Astrocyte (in vitro differentiated cells and primary cell): ENCODE measurements around the gene FAM110D. TPM values are rescaled to one million over a fixed set of nuclear protein-coding genes. Genes with fewer than 3 reads are reported as not detected.

Experiments used
- DNase-seq: peaks from one replicate; pipeline ENCODE4 v3.0.0-alpha.2; 2010; ENCODE audit warnings: low read depth
- FAIRE-seq: peaks from 2 replicates; lab custom pipeline; 2011; peaks lifted over from hg19 to GRCh38; lab: Jason Lieb, UNC
- H2AFZ ChIP-seq: 2 replicates; pipeline ENCODE4 v1.6.0; 2012; ENCODE audit warnings: low read depth, low read length, inconsistent platforms
- H3K27ac ChIP-seq: 2 replicates; pipeline ENCODE4 v1.5.1; 2011; ENCODE audit warnings: low read depth, low read length, inconsistent platforms
- H3K27me3 ChIP-seq: 2 replicates; pipeline ENCODE4 v1.6.0; 2011; ENCODE audit warnings: low read length, inconsistent platforms; ENCODE audit not compliant: insufficient read depth
- H3K36me3 ChIP-seq: 2 replicates; pipeline ENCODE4 v1.5.1; 2011; ENCODE audit warnings: low read length, inconsistent platforms; ENCODE audit not compliant: insufficient read depth
- H3K4me1 ChIP-seq: 2 replicates; pipeline ENCODE4 v1.5.1; 2011; ENCODE audit warnings: low read length, inconsistent platforms; ENCODE audit not compliant: insufficient read depth
- H3K4me2 ChIP-seq: 2 replicates; pipeline ENCODE4 v1.6.0; 2012; ENCODE audit warnings: low read length, inconsistent platforms
- H3K4me3 ChIP-seq: 2 replicates; pipeline ENCODE4 v1.5.1; 2011; ENCODE audit warnings: low read depth, mild to moderate bottlenecking, low read length, inconsistent platforms; ENCODE audit not compliant: insufficient read depth
- H3K79me2 ChIP-seq: 2 replicates; pipeline ENCODE4 v1.6.0; 2012; ENCODE audit warnings: mild to moderate bottlenecking, low read length, inconsistent platforms; ENCODE audit not compliant: insufficient read depth
- H3K9ac ChIP-seq: 2 replicates; pipeline ENCODE4 v1.6.0; 2012; ENCODE audit warnings: mild to moderate bottlenecking, low read length, inconsistent platforms
- H3K9me3 ChIP-seq: 2 replicates; pipeline ENCODE4 v1.5.1; 2012; ENCODE audit warnings: low read depth, mild to moderate bottlenecking, low read length, inconsistent platforms; ENCODE audit not compliant: insufficient read depth
- H4K20me1 ChIP-seq: 2 replicates; pipeline ENCODE4 v1.6.0; 2012; ENCODE audit warnings: low read length, inconsistent platforms; ENCODE audit not compliant: insufficient read depth
- H3K27ac Mint-ChIP-seq: one replicate; pipeline ENCODE4 v1.8.0; 2021; ENCODE audit warnings: mild to moderate bottlenecking, mixed read lengths; ENCODE audit not compliant: unreplicated experiment
- H3K27me3 Mint-ChIP-seq: one replicate; pipeline ENCODE4 v1.8.0; 2021; ENCODE audit warnings: low read depth, mixed read lengths; ENCODE audit not compliant: unreplicated experiment
- H3K36me3 Mint-ChIP-seq: one replicate; pipeline ENCODE4 v1.8.0; 2021; ENCODE audit warnings: low read depth, mixed read lengths; ENCODE audit not compliant: unreplicated experiment
- H3K4me1 Mint-ChIP-seq: one replicate; pipeline ENCODE4 v1.8.0; 2021; ENCODE audit warnings: low read depth, mixed read lengths; ENCODE audit not compliant: unreplicated experiment
- H3K4me3 Mint-ChIP-seq: one replicate; pipeline ENCODE4 v1.8.0; 2021; ENCODE audit warnings: mild to moderate bottlenecking, moderate library complexity, mixed read lengths; ENCODE audit not compliant: unreplicated experiment
- H3K9me3 Mint-ChIP-seq: one replicate; pipeline ENCODE4 v1.8.0; 2021; ENCODE audit warnings: mild to moderate bottlenecking, mixed read lengths; ENCODE audit not compliant: unreplicated experiment
- EZH2 ChIP-seq: IDR thresholded peaks from 2 replicates; pipeline ENCODE4 v1.6.1; 2012; ENCODE audit warnings: mild to moderate bottlenecking, low read length, inconsistent platforms; ENCODE audit not compliant: insufficient read depth
- total RNA-seq: library from RNA; stranded (reverse); gene quantifications from 2 replicates; pipeline ENCODE4 v1.2.1, GENCODE V29; 2021
- TF ChIP-seq, protein P1 (sequence below): IDR thresholded peaks from 2 replicates; pipeline ENCODE4 v1.5.1; 2011; ENCODE audit warnings: low read depth, mild to moderate bottlenecking, inconsistent platforms, low read length, moderate library complexity; ENCODE audit not compliant: insufficient read depth

FAM110D gene
- total RNA-seq, 1 donor from 2014 or later, result 0.70 TPM

GRCh38 chr1:26132834-26133167 is 26.1 kb upstream of the FAM110D start:
- no peak for DNase-seq
- no peak overlapping the region for H3K4me3 Mint-ChIP-seq
- H3K27me3 ChIP-seq, result no peaks in the 10 kb centered on the region

GRCh38 chr1:26134466-26134865 is 24.4 kb upstream of the FAM110D start:
- Histone ChIP-seq H3K4me3 (no peak overlapping the region), H3K79me2 (no peaks in the 10 kb centered on the region), H4K20me1 (no peaks in the 10 kb centered on the region), H3K9me3 (no peaks in the 10 kb centered on the region), H3K9ac (no peak overlapping the region), H3K36me3 (no peaks in the 10 kb centered on the region), H3K4me1 (no peaks in the 10 kb centered on the region), H3K4me2 (no peak overlapping the region), H3K27ac (no peak overlapping the region), H3K27me3 (peaks cover 2% of the 10 kb centered on the region), H2AFZ (no peak overlapping the region)
- no peak for FAIRE-seq
- Mint-ChIP-seq H3K4me1 (no peaks in the 10 kb centered on the region), H3K4me3 (no peak overlapping the region), H3K9me3 (no peaks in the 10 kb centered on the region), H3K27ac (no peak overlapping the region), H3K36me3 (no peaks in the 10 kb centered on the region), H3K27me3 (peaks cover 2% of the 10 kb centered on the region)
- no peak for DNase-seq
- no peak for TF ChIP-seq EZH2
- TF ChIP-seq, protein P1, sequence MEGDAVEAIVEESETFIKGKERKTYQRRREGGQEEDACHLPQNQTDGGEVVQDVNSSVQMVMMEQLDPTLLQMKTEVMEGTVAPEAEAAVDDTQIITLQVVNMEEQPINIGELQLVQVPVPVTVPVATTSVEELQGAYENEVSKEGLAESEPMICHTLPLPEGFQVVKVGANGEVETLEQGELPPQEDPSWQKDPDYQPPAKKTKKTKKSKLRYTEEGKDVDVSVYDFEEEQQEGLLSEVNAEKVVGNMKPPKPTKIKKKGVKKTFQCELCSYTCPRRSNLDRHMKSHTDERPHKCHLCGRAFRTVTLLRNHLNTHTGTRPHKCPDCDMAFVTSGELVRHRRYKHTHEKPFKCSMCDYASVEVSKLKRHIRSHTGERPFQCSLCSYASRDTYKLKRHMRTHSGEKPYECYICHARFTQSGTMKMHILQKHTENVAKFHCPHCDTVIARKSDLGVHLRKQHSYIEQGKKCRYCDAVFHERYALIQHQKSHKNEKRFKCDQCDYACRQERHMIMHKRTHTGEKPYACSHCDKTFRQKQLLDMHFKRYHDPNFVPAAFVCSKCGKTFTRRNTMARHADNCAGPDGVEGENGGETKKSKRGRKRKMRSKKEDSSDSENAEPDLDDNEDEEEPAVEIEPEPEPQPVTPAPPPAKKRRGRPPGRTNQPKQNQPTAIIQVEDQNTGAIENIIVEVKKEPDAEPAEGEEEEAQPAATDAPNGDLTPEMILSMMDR, result no peak

More at GRCh38 chr1:26132834-26133167, 26.1 kb upstream of the FAM110D start:
- no peaks in the 10 kb centered on the region for H3K4me1 ChIP-seq
- FAIRE-seq, result no peak
- H2AFZ ChIP-seq, result no peak overlapping the region
- Mint-ChIP-seq H3K36me3 (no peaks in the 10 kb centered on the region), H3K27ac (no peak overlapping the region), H3K4me1 (no peaks in the 10 kb centered on the region), H3K9me3 (no peaks in the 10 kb centered on the region), H3K27me3 (peaks cover 2% of the 10 kb centered on the region)
- TF ChIP-seq, protein P1, result no peak
- TF ChIP-seq EZH2, result no peak
- H3K36me3 ChIP-seq, result no peaks in the 10 kb centered on the region
- no peak overlapping the region for H3K9ac ChIP-seq
- no peak overlapping the region for H3K4me2 ChIP-seq
- H3K4me3 ChIP-seq, result no peak overlapping the region
- no peaks in the 10 kb centered on the region for H3K79me2 ChIP-seq
- no peaks in the 10 kb centered on the region for H3K9me3 ChIP-seq
- no peaks in the 10 kb centered on the region for H4K20me1 ChIP-seq
- no peak overlapping the region for H3K27ac ChIP-seq

GRCh38 chr1:26138974-26139558 is 19.8 kb upstream of the FAM110D start:
- Mint-ChIP-seq H3K4me3 (no peak overlapping the region), H3K36me3 (no peaks in the 10 kb centered on the region), H3K27me3 (peaks cover 9% of the 10 kb centered on the region), H3K4me1 (no peaks in the 10 kb centered on the region), H3K27ac (no peak overlapping the region), H3K9me3 (no peaks in the 10 kb centered on the region)
- Histone ChIP-seq H3K36me3 (no peaks in the 10 kb centered on the region), H3K9me3 (no peaks in the 10 kb centered on the region), H3K9ac (no peak overlapping the region), H3K79me2 (no peaks in the 10 kb centered on the region), H3K27me3 (peaks cover 2% of the 10 kb centered on the region), H3K4me3 (no peak overlapping the region), H2AFZ (no peak overlapping the region), H3K27ac (no peak overlapping the region), H4K20me1 (no peaks in the 10 kb centered on the region), H3K4me1 (no peaks in the 10 kb centered on the region), H3K4me2 (no peak overlapping the region)
- TF ChIP-seq EZH2, result no peak
- TF ChIP-seq, protein P1, result no peak
- FAIRE-seq (no peak), DNase-seq (no peak)
